H1 (cell line): ENCODE measurements around the gene KRTAP24-1. TPM values are rescaled to one million over a fixed set of nuclear protein-coding genes. Genes with fewer than 3 reads are reported as not detected.

Experiments
- CTCF ChIA-PET: fragments of 300-600 bp; sonication (Branson Sonifier 250); formaldehyde crosslinking; loops from one replicate; lab custom pipeline; 2021; ENCODE audit not compliant: partially characterized antibody; lab: Charles Lee
- POLR2A ChIA-PET: fragments of 300-600 bp; sonication (Branson Sonifier 250); formaldehyde crosslinking; loops from one replicate; lab custom pipeline; 2021; ENCODE audit warnings: inconsistent platforms; ENCODE audit not compliant: partially characterized antibody; lab: Charles Lee
- DNase-seq, 2 experiments: peaks; one replicate each; pipeline versions ENCODE4 v3.0.0 to v3.0.0-alpha.2; 2010 to 2022; ENCODE audit warnings: low spot score in 2 of 2, low read depth in 1 of 2, mixed read lengths in 1 of 2
- FAIRE-seq: peaks from 2 replicates; lab custom pipeline; 2011; peaks lifted over from hg19 to GRCh38; lab: Jason Lieb, UNC
- H2AFZ ChIP-seq: 2 replicates; pipeline ENCODE4 v1.8.1; 2012; ENCODE audit warnings: low read length, inconsistent platforms
- H2AK5ac ChIP-seq: 2 replicates; pipeline ENCODE4 v1.6.1; 2013; ENCODE audit warnings: low read depth, low read length
- H2BK120ac ChIP-seq: replicated peaks from 2 replicates; pipeline ENCODE3; 2013; ENCODE audit warnings: low read depth, low read length, inconsistent platforms
- H2BK12ac ChIP-seq: 2 replicates; pipeline ENCODE4 v1.6.1; 2013; ENCODE audit warnings: low read depth, low read length
- H2BK15ac ChIP-seq: 2 replicates; pipeline ENCODE4 v1.6.1; 2013; ENCODE audit warnings: low read length
- H2BK20ac ChIP-seq: 2 replicates; pipeline ENCODE4 v1.6.1; 2013; ENCODE audit warnings: low read length
- H2BK5ac ChIP-seq: 2 replicates; pipeline ENCODE4 v1.6.1; 2013; ENCODE audit warnings: low read depth, low read length
- H3K14ac ChIP-seq: 2 replicates; pipeline ENCODE4 v1.6.1; 2013; ENCODE audit warnings: inconsistent platforms; ENCODE audit not compliant: insufficient read length
- H3K18ac ChIP-seq: 2 replicates; pipeline ENCODE4 v1.6.1; 2013; ENCODE audit warnings: low read length; ENCODE audit errors: extremely low read depth
- H3K23ac ChIP-seq: 2 replicates; pipeline ENCODE4 v1.6.1; 2013; ENCODE audit warnings: inconsistent platforms; ENCODE audit not compliant: insufficient read length
- H3K23me2 ChIP-seq: 2 replicates; pipeline ENCODE4 v1.6.1; 2013; ENCODE audit warnings: low read depth, low read length
- H3K27ac ChIP-seq: 2 replicates; pipeline ENCODE4 v1.6.1; 2011; ENCODE audit warnings: low read depth, low read length, inconsistent platforms
- H3K27me3 ChIP-seq, 4 experiments: replicated peaks in 1 of 4; 1 replicate in 1 of 4; 2 replicates in 3 of 4; pipeline versions ENCODE4 v1.6.1 to v1.8.1; 2011 to 2013; ENCODE audit warnings: low read length in 3 of 4, mild to moderate bottlenecking in 3 of 4, inconsistent platforms in 2 of 4, mixed read lengths in 2 of 4, moderate library complexity in 1 of 4; ENCODE audit not compliant: control insufficient read depth in 3 of 4, insufficient read depth in 3 of 4; ENCODE audit errors: extremely low read depth in 1 of 4
- H3K36me3 ChIP-seq, 4 experiments: 2 replicates each; pipeline versions ENCODE4 v1.6.1 to v1.8.1; 2011 to 2013; ENCODE audit warnings: mild to moderate bottlenecking in 4 of 4, low read length in 3 of 4, moderate library complexity in 2 of 4, control low read depth in 1 of 4, inconsistent platforms in 1 of 4; ENCODE audit not compliant: insufficient read depth in 4 of 4, control insufficient read depth in 2 of 4
- H3K4ac ChIP-seq: replicated peaks from 2 replicates; pipeline ENCODE3; 2013; ENCODE audit warnings: low read length, low read depth, mixed read lengths, inconsistent platforms; ENCODE audit not compliant: insufficient read length
- H3K4me1 ChIP-seq, 4 experiments: replicated peaks in 1 of 4; 1 replicate in 1 of 4; 2 replicates in 3 of 4; pipeline versions ENCODE4 v1.6.1 to v1.8.1; 2011 to 2013; ENCODE audit warnings: low read length in 3 of 4, inconsistent platforms in 2 of 4, mixed read lengths in 1 of 4; ENCODE audit not compliant: insufficient read depth in 4 of 4, control insufficient read depth in 3 of 4
- H3K4me2 ChIP-seq, 2 experiments: 2 replicates each; pipeline versions ENCODE4 v1.6.1 to v1.8.1; 2011 to 2013; ENCODE audit warnings: low read depth in 2 of 2, low read length in 2 of 2, control low read depth in 1 of 2, inconsistent platforms in 1 of 2, mild to moderate bottlenecking in 1 of 2; ENCODE audit not compliant: insufficient read depth in 1 of 2
- H3K4me3 ChIP-seq, 4 experiments: fragments of 200-600, 300-600 bp in 1 of 4; sonication (generic), shearing (Covaris generic), sonication (Bioruptor Twin) in 1 of 4; 2 replicates each; pipeline versions ENCODE4 v1.5.1 to v1.8.1; 2011 to 2016; ENCODE audit warnings: low read length in 4 of 4, low read depth in 3 of 4, control low read depth in 2 of 4, inconsistent platforms in 2 of 4, mild to moderate bottlenecking in 2 of 4, mixed read lengths in 1 of 4, moderate library complexity in 1 of 4; ENCODE audit not compliant: insufficient read depth in 2 of 4; ENCODE audit errors: extremely low read depth in 1 of 4
- H3K56ac ChIP-seq: replicated peaks from 2 replicates; pipeline ENCODE3; 2013; ENCODE audit warnings: low read depth, mild to moderate bottlenecking, mixed read lengths, low read length, inconsistent platforms; ENCODE audit not compliant: insufficient read length
- H3K79me1 ChIP-seq: 2 replicates; pipeline ENCODE4 v1.6.1; 2013; ENCODE audit warnings: low read depth, low read length, control low read depth
- H3K79me2 ChIP-seq, 2 experiments: 2 replicates each; pipeline versions ENCODE4 v1.6.1 to v1.8.1; 2012 to 2013; ENCODE audit warnings: low read length in 2 of 2, mild to moderate bottlenecking in 2 of 2, inconsistent platforms in 1 of 2; ENCODE audit not compliant: insufficient read depth in 2 of 2, control insufficient read depth in 1 of 2
- H3K9ac ChIP-seq, 4 experiments: replicated peaks in 1 of 4; 1 replicate in 1 of 4; 2 replicates in 3 of 4; pipeline versions ENCODE4 v1.6.1 to v1.8.1; 2011 to 2013; ENCODE audit warnings: low read depth in 3 of 4, low read length in 3 of 4, control low read depth in 2 of 4, mild to moderate bottlenecking in 2 of 4, moderate library complexity in 2 of 4, inconsistent platforms in 1 of 4; ENCODE audit errors: extremely low read depth in 1 of 4
- H3K9me3 ChIP-seq, 2 experiments: 2 replicates each; pipeline versions ENCODE4 v1.6.1 to v1.8.1; 2012 to 2013; ENCODE audit warnings: mild to moderate bottlenecking in 2 of 2, moderate library complexity in 2 of 2, control low read depth in 1 of 2, inconsistent platforms in 1 of 2, low read depth in 1 of 2, low read length in 1 of 2, mixed read lengths in 1 of 2; ENCODE audit not compliant: insufficient read depth in 2 of 2
- H4K20me1 ChIP-seq, 2 experiments: replicated peaks in 1 of 2; 2 replicates each; pipeline versions ENCODE3 to v1.8.1; 2011 to 2013; ENCODE audit warnings: inconsistent platforms in 2 of 2, low read length in 2 of 2, mild to moderate bottlenecking in 1 of 2; ENCODE audit not compliant: insufficient read depth in 2 of 2, control insufficient read depth in 1 of 2
- H4K5ac ChIP-seq: 2 replicates; pipeline ENCODE4 v1.6.1; 2013; ENCODE audit warnings: low read length, low read depth, mixed read lengths, inconsistent platforms; ENCODE audit not compliant: insufficient read length
- H4K8ac ChIP-seq: 2 replicates; pipeline ENCODE4 v1.8.0; 2013; ENCODE audit warnings: mild to moderate bottlenecking, moderate library complexity, low read length, inconsistent platforms; ENCODE audit not compliant: insufficient read depth; ENCODE audit errors: extremely low read depth
- H4K91ac ChIP-seq: replicated peaks from 2 replicates; pipeline ENCODE3; 2013; ENCODE audit warnings: low read length, mixed read lengths, inconsistent platforms; ENCODE audit not compliant: insufficient read length
- CEBPB ChIP-seq: IDR thresholded peaks from 2 replicates; pipeline ENCODE4 v1.6.1; 2012; ENCODE audit warnings: low read depth, low read length
- CHD2 ChIP-seq: IDR thresholded peaks from 2 replicates; pipeline ENCODE4 v1.6.1; 2012; ENCODE audit warnings: low read length, improper control_type of control experiment
- CTCF ChIP-seq, 3 experiments: IDR thresholded peaks; 1 replicate in 2 of 3; 2 replicates in 1 of 3; pipeline versions ENCODE4 v1.5.1 to v1.6.1; 2011; ENCODE audit warnings: low read length in 3 of 3, mild to moderate bottlenecking in 3 of 3, inconsistent platforms in 2 of 3, low read depth in 1 of 3, moderate library complexity in 1 of 3; ENCODE audit not compliant: insufficient read depth in 1 of 3; ENCODE audit errors: control extremely low read depth in 1 of 3
- POLR2AphosphoS5 ChIP-seq: IDR thresholded peaks from 2 replicates; pipeline ENCODE4 v1.6.1; 2011; ENCODE audit warnings: low read depth, low read length
- SRF ChIP-seq: IDR thresholded peaks from 2 replicates; pipeline ENCODE4 v1.6.1; 2011; ENCODE audit warnings: mild to moderate bottlenecking, low read depth, low read length, moderate library complexity
- polyA plus RNA-seq, 7 experiments: library from polyadenylated mRNA; depleted of rRNA in 3 of 7; stranded (reverse) in 5 of 7; unstranded in 2 of 7; fragments of >200 nt in 5 of 7; fragments of 200-250 nt in 2 of 7; gene quantifications; 1 replicate in 5 of 7; 2 replicates in 1 of 7; 4 replicates in 1 of 7; pipeline versions ENCODE4 v1.2.1 to v1.2.3, GENCODE V29; 2011 to 2013; ENCODE audit warnings: missing spikeins in 2 of 7, mixed read lengths in 2 of 7
- total RNA-seq: library from RNA; stranded (reverse); fragmentation: NEBNext Ultra II Directional; extraction: Animal tissue kit (Norgen Biotek cat#: 25700); gene quantifications from 2 replicates; pipeline ENCODE4 v1.2.1, GENCODE V29; 2021
- TF ChIP-seq, protein P1 (sequence below): IDR thresholded peaks from 2 replicates; pipeline ENCODE4 v1.6.1; 2011; ENCODE audit warnings: low read depth, mild to moderate bottlenecking, low read length; ENCODE audit not compliant: insufficient read depth

KRTAP24-1 gene
- total and polyA plus RNA-seq, 2 of the 8 experiments (the other 6 are each of a cell fraction or from before 2014, with no cell fraction given), result not detected

GRCh38 chr21:30243691-30244090 lies 39.1 kb downstream of the KRTAP24-1 start:
- H3K18ac ChIP-seq, result no peak overlapping the region
- no peak overlapping the region for H2AK5ac ChIP-seq
- H4K8ac ChIP-seq, result no peak overlapping the region
- H2BK120ac ChIP-seq, result no peak overlapping the region
- H3K23me2 ChIP-seq, result no peaks in the 10 kb centered on the region
- H3K4me2 ChIP-seq, result no peak overlapping the region
- no peak overlapping the region for H2BK20ac ChIP-seq
- H3K79me1 ChIP-seq, result no peaks in the 10 kb centered on the region
- no peaks in the 10 kb centered on the region for H3K9me3 ChIP-seq
- no peak for FAIRE-seq
- H3K4me3 ChIP-seq, result no peak overlapping the region
- H3K56ac ChIP-seq, result no peak overlapping the region
- no peak overlapping the region for H3K27ac ChIP-seq
- no peak overlapping the region for H2BK12ac ChIP-seq
- no peaks in the 10 kb centered on the region for H4K20me1 ChIP-seq
- no peaks in the 10 kb centered on the region for H3K36me3 ChIP-seq
- H3K4ac ChIP-seq, result no peak overlapping the region
- H2BK5ac ChIP-seq, result no peak overlapping the region
- no peak overlapping the region for H2BK15ac ChIP-seq
- H3K79me2 ChIP-seq, result no peaks in the 10 kb centered on the region
- no peak overlapping the region for H3K9ac ChIP-seq
- POLR2A ChIA-PET, result no interaction called here
- H3K23ac ChIP-seq, result no peak overlapping the region
- CTCF ChIA-PET, result interaction anchor here (0.7 to 3.4 kb wide), 9 partner anchors 9 to 199 kb away, joined by 3 to 16 read pairs (median 6); no protein-coding TSS in a partner anchor
- H2AFZ ChIP-seq, result no peak overlapping the region
- H3K4me1 ChIP-seq, result no peaks in the 10 kb centered on the region
- no peak overlapping the region for H4K5ac ChIP-seq
- no peak overlapping the region for H3K14ac ChIP-seq
- no peaks in the 10 kb centered on the region for H3K27me3 ChIP-seq
- no peak for DNase-seq
- H4K91ac ChIP-seq, result no peak overlapping the region
- TF ChIP-seq CEBPB (no peak), POLR2AphosphoS5 (no peak), SRF (no peak), CHD2 (no peak), CTCF (IDR thresholded peaks at IDR 0.05; ENCODE audit: control extremely low read depth in 1 of 3, insufficient read depth in 1 of 3, low read depth in 1 of 3, low read length in 3 of 3) (no peak)
- TF ChIP-seq, protein P1, sequence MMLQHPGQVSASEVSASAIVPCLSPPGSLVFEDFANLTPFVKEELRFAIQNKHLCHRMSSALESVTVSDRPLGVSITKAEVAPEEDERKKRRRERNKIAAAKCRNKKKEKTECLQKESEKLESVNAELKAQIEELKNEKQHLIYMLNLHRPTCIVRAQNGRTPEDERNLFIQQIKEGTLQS, result no peak
- TF ChIP-seq, all 59 proteins: peak for 0
